GM23248 (cell line): Measurements from ENCODE around the gene LUC7L. TPM values are rescaled to one million over a fixed set of nuclear protein-coding genes. Genes with fewer than 3 reads are reported as not detected.
A peak's percentile ranks its signal among the peaks of the same experiment; 100 is the strongest.
"Not testable (repeated sequence)": the region's sequence is repeated elsewhere in the genome, so short reads cannot be mapped to it uniquely, and the experiment has no call there.

Experiments
- DNase-seq: peaks from one replicate; pipeline ENCODE4 v3.0.0-alpha.2; 2015
- H2AFZ ChIP-seq: fragments of 200-600 bp; sonication (generic); 2 replicates; pipeline ENCODE4 v1.6.1; 2016; ENCODE audit warnings: antibody characterized with exemption
- H3F3A ChIP-seq: fragments of 200-600 bp; sonication (generic); 2 replicates; pipeline ENCODE4 v1.6.1; 2016; ENCODE audit warnings: mild to moderate bottlenecking, antibody characterized with exemption, mixed run types; ENCODE audit not compliant: insufficient read depth
- H3K27ac ChIP-seq: fragments of 200-600 bp; sonication (generic); 2 replicates; pipeline ENCODE4 v1.5.1; 2016; ENCODE audit warnings: mild to moderate bottlenecking
- H3K27me3 ChIP-seq: fragments of 200-600 bp; sonication (generic); replicated peaks from 2 replicates; pipeline ENCODE4 v1.6.1; 2016; ENCODE audit warnings: mild to moderate bottlenecking; ENCODE audit not compliant: insufficient read depth
- H3K36me3 ChIP-seq: fragments of 200-600 bp; sonication (generic); 2 replicates; pipeline ENCODE4 v1.6.1; 2016; ENCODE audit warnings: low read depth, mild to moderate bottlenecking
- H3K4me1 ChIP-seq: fragments of 200-600 bp; sonication (generic); 2 replicates; pipeline ENCODE4 v1.6.1; 2016; ENCODE audit warnings: mild to moderate bottlenecking; ENCODE audit not compliant: insufficient read depth
- H3K4me2 ChIP-seq: fragments of 200-600 bp; sonication (generic); one replicate; pipeline ENCODE4 v1.6.1; 2016; ENCODE audit warnings: mild to moderate bottlenecking; ENCODE audit not compliant: unreplicated experiment
- H3K4me3 ChIP-seq: fragments of 200-600 bp; sonication (generic); 2 replicates; pipeline ENCODE4 v1.5.1; 2016; ENCODE audit warnings: mild to moderate bottlenecking
- H3K79me2 ChIP-seq: fragments of 200-600 bp; sonication (generic); 2 replicates; pipeline ENCODE4 v1.6.1; 2016; ENCODE audit warnings: mild to moderate bottlenecking; ENCODE audit not compliant: insufficient read depth
- H3K9ac ChIP-seq: fragments of 200-600 bp; sonication (generic); 2 replicates; pipeline ENCODE4 v1.6.1; 2016; ENCODE audit warnings: mild to moderate bottlenecking
- H3K9me2 ChIP-seq: fragments of 200-600 bp; sonication (generic); 2 replicates; pipeline ENCODE4 v1.6.1; 2016; ENCODE audit warnings: mixed run types, mild to moderate bottlenecking, moderate library complexity; ENCODE audit not compliant: insufficient read depth
- H3K9me3 ChIP-seq: fragments of 200-600 bp; sonication (generic); one replicate; pipeline ENCODE4 v1.6.1; 2017; ENCODE audit warnings: low read depth
- H4K20me1 ChIP-seq: fragments of 200-600 bp; sonication (generic); 2 replicates; pipeline ENCODE4 v1.6.0; 2016; ENCODE audit not compliant: insufficient read depth
- EZH2 ChIP-seq: fragments of 200-600 bp; sonication (generic); IDR thresholded peaks from 2 replicates; pipeline ENCODE4 v1.6.1; 2018; ENCODE audit warnings: antibody characterized with exemption, mild to moderate bottlenecking; ENCODE audit not compliant: insufficient read depth, poor library complexity, severe bottlenecking
- EZH2phosphoT487 ChIP-seq: fragments of 200-600 bp; sonication (generic); IDR thresholded peaks from 2 replicates; pipeline ENCODE4 v1.6.1; 2018; ENCODE audit warnings: antibody characterized with exemption, moderate library complexity, mild to moderate bottlenecking, low read depth; ENCODE audit not compliant: insufficient read depth
- WGBS, 2 experiments: methylation state at CpG; one replicate each; pipeline ENCODE4 v1.1.6; 2015 to 2017; ENCODE audit warnings: low lambda C conversion rate in 2 of 2, low coverage in 1 of 2; ENCODE audit errors: missing lambda C conversion rate in 2 of 2; 5-methylcytosine and 5-hydroxymethylcytosine counted together
- in situ Hi-C: fragments of 300-500 bp; cut with MboI; formaldehyde crosslinking; loops from 2 replicates; pipeline ENCODE4 v1.15.0; 2020
- polyA plus RNA-seq: library from polyadenylated mRNA; unstranded; fragments of >200 nt; fragmentation: Nextera tagmentation; extraction: Ambion mirVana; gene quantifications from 2 replicates; pipeline ENCODE4 v1.2.1, GENCODE V29; 2016
- total RNA-seq: library from RNA; depleted of rRNA; stranded (reverse); fragments of >200 nt; shearing (Covaris generic); gene quantifications from 2 replicates; pipeline ENCODE4 v1.2.3, GENCODE V29; 2014

The LUC7L gene
- total and polyA plus RNA-seq, 2 experiments from 2014 or later: 37.3 to 49.6 TPM

DNA sequence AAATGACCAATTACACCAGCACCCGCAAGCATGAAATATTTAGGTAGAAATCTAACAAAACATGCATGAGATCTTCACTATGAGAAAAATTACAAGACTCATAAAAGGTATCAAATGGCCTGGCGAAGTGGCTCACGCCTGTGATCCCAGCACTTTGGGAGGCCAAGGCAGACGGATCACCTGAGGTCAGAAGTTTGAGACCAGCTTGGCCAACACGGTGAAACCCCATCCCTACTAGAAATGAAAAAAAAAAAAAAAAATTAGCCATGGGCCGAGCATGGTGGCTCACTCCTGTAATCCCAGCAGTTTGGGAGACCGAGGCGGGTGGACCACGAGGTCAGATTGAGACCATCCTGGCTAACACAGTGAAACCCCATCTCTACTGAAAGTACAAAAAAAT is 25.2 kb downstream of the LUC7L start:
- H3K4me1 ChIP-seq, DNase-seq, H3K27ac ChIP-seq, H3K9ac ChIP-seq, H3K27me3 ChIP-seq, in situ Hi-C loops, H4K20me1 ChIP-seq, H3K4me2 ChIP-seq, H2AFZ ChIP-seq, H3K9me3 ChIP-seq, H3K4me3 ChIP-seq, H3K9me2 ChIP-seq: not testable (repeated sequence)
- Histone ChIP-seq H3K36me3 (peaks cover 63% of the 10 kb centered on the region), H3K79me2 (peaks cover 69% of the 10 kb centered on the region), H3F3A (peaks cover 55% of the 10 kb centered on the region)
- WGBS, 2 experiments: 97 to 98% methylated on average over 9 of the region's 9 CpGs

DNA sequence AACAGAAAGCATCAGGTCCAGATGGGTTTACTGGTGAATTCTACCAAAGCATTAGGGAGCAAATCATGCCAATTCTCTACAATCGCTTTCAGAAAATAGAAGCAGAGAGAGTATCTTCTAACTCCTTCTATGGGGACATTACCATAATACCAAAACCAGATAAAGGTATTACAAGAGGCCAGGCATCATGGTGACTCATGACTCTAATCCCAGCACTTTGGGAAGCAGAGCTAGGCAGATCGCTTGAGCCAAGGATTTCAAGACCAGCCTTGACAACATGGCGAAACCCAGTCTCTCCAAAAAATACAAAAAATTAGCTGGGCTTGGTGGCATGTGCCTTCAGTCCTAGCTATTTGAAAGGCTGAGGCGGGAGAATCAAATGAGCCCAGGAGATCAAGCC is 26.0 kb downstream of the LUC7L start:
- peaks cover 65% of the 10 kb centered on the region for H3K36me3 ChIP-seq
- no peaks in the 10 kb centered on the region for H4K20me1 ChIP-seq
- TF ChIP-seq EZH2 (no peak), EZH2phosphoT487 (no peak)
- H2AFZ ChIP-seq: no peak overlapping the region
- no peak overlapping the region for H3K9ac ChIP-seq
- WGBS, 2 experiments: 93 to 95% methylated on average over 4 of the region's 4 CpGs
- no peaks in the 10 kb centered on the region for H3K27me3 ChIP-seq
- peaks cover 4% of the 10 kb centered on the region for H3K4me1 ChIP-seq
- no peak overlapping the region for H3K4me3 ChIP-seq
- peaks cover 49% of the 10 kb centered on the region for H3F3A ChIP-seq
- no peak overlapping the region for H3K4me2 ChIP-seq
- no peaks in the 10 kb centered on the region for H3K9me2 ChIP-seq
- H3K27ac ChIP-seq: no peak overlapping the region
- peaks cover 69% of the 10 kb centered on the region for H3K79me2 ChIP-seq
- H3K9me3 ChIP-seq: no peaks in the 10 kb centered on the region
- in situ Hi-C loops: no loop called here
- DNase-seq: no peak

DNA sequence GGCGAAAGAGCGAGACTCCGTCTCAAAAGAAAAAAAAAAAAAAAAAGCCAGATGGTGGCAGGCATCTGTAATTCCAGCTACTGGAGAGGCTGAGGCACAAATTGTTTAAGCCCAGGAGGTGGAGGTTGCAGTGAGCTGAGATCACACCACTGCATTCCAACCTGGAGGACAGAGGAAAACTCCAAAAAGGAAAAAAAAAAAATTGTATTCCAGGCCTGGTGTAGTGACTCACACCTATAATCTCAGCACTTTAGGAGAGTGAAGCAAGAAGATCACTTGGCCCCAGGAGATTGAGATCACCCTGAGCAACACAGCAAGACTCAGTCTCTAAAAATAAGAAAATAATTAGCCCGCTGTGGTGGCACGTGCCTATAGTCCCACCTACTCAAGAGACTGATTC is 28.9 kb downstream of the LUC7L start:
- peak; percentile 91 for DNase-seq
- no peak for TF ChIP-seq EZH2phosphoT487
- no peak for TF ChIP-seq EZH2
- peaks cover 59% of the 10 kb centered on the region for H3K36me3 ChIP-seq
- 44 to 66% methylated on average over 3 to 5 of the region's 5 CpGs for WGBS, 2 experiments
- H3K27me3 ChIP-seq: no peaks in the 10 kb centered on the region
- no peak overlapping the region for H3K4me3 ChIP-seq
- no peak overlapping the region for H3K4me2 ChIP-seq
- peaks cover 67% of the 10 kb centered on the region for H3K79me2 ChIP-seq
- no peaks in the 10 kb centered on the region for H4K20me1 ChIP-seq
- peak overlapping the region; percentile 89 for H3K27ac ChIP-seq
- H3K9me3 ChIP-seq: no peaks in the 10 kb centered on the region
- H3K4me1 ChIP-seq: peaks cover 4% of the 10 kb centered on the region
- no peak overlapping the region for H2AFZ ChIP-seq
- peak overlapping the region; percentile 51 for H3K9ac ChIP-seq
- no peaks in the 10 kb centered on the region for H3K9me2 ChIP-seq
- in situ Hi-C loops: no loop called here
- peaks cover 38% of the 10 kb centered on the region for H3F3A ChIP-seq

DNA sequence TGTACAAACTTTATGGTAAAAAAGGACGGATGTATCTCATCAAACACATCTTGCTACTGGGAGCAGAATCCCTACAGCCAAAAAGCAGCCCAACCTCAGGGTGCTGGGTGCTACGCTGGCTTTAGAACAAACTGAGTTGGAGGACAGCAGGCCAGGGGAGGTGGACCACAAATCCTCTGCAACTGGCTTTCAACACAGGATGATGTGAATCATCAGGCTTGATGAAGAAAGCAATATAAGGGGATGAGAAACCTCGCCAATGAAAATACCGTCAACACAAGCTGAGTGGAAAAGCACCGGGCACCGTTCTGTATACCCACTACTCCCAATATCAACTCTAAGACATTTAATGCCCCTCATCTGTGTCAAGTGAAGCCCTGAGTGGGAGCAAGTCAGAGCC is 34.7 kb downstream of the LUC7L start:
- no peak overlapping the region for H3K4me3 ChIP-seq
- H3K9ac ChIP-seq: no peak overlapping the region
- H3K79me2 ChIP-seq: peaks cover 39% of the 10 kb centered on the region
- no peaks in the 10 kb centered on the region for H4K20me1 ChIP-seq
- H3K4me1 ChIP-seq: peaks cover 4% of the 10 kb centered on the region; the same call in 1 of the 2 replicates
- H3K27me3 ChIP-seq: no peaks in the 10 kb centered on the region
- no peak overlapping the region for H2AFZ ChIP-seq
- H3K4me2 ChIP-seq: no peak overlapping the region
- peaks cover 60% of the 10 kb centered on the region for H3K36me3 ChIP-seq
- in situ Hi-C loops: no loop called here
- 94 to 96% methylated on average over 6 of the region's 6 CpGs for WGBS, 2 experiments
- no peaks in the 10 kb centered on the region for H3K9me2 ChIP-seq
- no peak for TF ChIP-seq EZH2
- no peak for DNase-seq
- no peak overlapping the region for H3K27ac ChIP-seq
- H3K9me3 ChIP-seq: no peaks in the 10 kb centered on the region
- H3F3A ChIP-seq: 0 out of 2 replicates have a peak, but pooled peaks cover 4% of the 10 kb centered on the region

GRCh38 chr16:193441-193840 is 35.8 kb downstream of the LUC7L start:
- no peak overlapping the region for H3K9ac ChIP-seq
- DNase-seq: no peak
- no peaks in the 10 kb centered on the region for H3K9me3 ChIP-seq
- TF ChIP-seq EZH2: no peak
- TF ChIP-seq EZH2phosphoT487: no peak
- no peak overlapping the region for H2AFZ ChIP-seq
- in situ Hi-C loops: no loop called here
- WGBS, 2 experiments: 93 to 95% methylated on average over 15 of the region's 15 CpGs
- H3F3A ChIP-seq: no peaks in the 10 kb centered on the region
- H3K79me2 ChIP-seq: peaks cover 28% of the 10 kb centered on the region
- no peak overlapping the region for H3K4me2 ChIP-seq
- H3K27me3 ChIP-seq: no peaks in the 10 kb centered on the region
- no peak overlapping the region for H3K4me3 ChIP-seq
- H3K4me1 ChIP-seq: peaks cover 4% of the 10 kb centered on the region; the same call in 1 of the 2 replicates
- peaks cover 49% of the 10 kb centered on the region for H3K36me3 ChIP-seq
- H3K9me2 ChIP-seq: no peaks in the 10 kb centered on the region
- no peak overlapping the region for H3K27ac ChIP-seq
- H4K20me1 ChIP-seq: no peaks in the 10 kb centered on the region
